Duodenal mucosa (tissue), 2 donors: ENCODE measurements around the gene NKX2-3.

Experiments used
- H3K27ac ChIP-seq: one replicate; pipeline ENCODE4 v1.7.0; 2013; ENCODE audit warnings: low read depth, low read length
- H3K27me3 ChIP-seq, 2 donors: one replicate each; pipeline ENCODE4 v1.7.0; 2013; ENCODE audit warnings: low read length in 2 of 2, control low read depth in 1 of 2; ENCODE audit not compliant: insufficient read depth in 2 of 2, control insufficient read depth in 1 of 2
- H3K36me3 ChIP-seq, 2 donors: one replicate each; pipeline ENCODE4 v1.7.0; 2013; ENCODE audit warnings: low read length in 2 of 2, control low read depth in 1 of 2; ENCODE audit not compliant: insufficient read depth in 2 of 2, control insufficient read depth in 1 of 2
- H3K4me1 ChIP-seq, 2 donors: one replicate each; pipeline ENCODE4 v1.7.0; 2013; ENCODE audit warnings: low read length in 2 of 2, control low read depth in 1 of 2; ENCODE audit not compliant: insufficient read depth in 2 of 2, control insufficient read depth in 1 of 2
- H3K4me3 ChIP-seq, 2 donors: one replicate each; pipeline ENCODE4 v1.7.0; 2013; ENCODE audit warnings: low read length in 2 of 2, low read depth in 1 of 2
- H3K9ac ChIP-seq, 2 donors: one replicate each; pipeline ENCODE4 v1.7.0; 2013; ENCODE audit warnings: low read length in 2 of 2, low read depth in 1 of 2
- H3K9me3 ChIP-seq, 2 donors: one replicate each; pipeline ENCODE4 v1.7.0; 2013; ENCODE audit warnings: low read length in 2 of 2, control low read depth in 1 of 2; ENCODE audit not compliant: control insufficient read depth in 1 of 2

Gene NKX2-3

DNA sequence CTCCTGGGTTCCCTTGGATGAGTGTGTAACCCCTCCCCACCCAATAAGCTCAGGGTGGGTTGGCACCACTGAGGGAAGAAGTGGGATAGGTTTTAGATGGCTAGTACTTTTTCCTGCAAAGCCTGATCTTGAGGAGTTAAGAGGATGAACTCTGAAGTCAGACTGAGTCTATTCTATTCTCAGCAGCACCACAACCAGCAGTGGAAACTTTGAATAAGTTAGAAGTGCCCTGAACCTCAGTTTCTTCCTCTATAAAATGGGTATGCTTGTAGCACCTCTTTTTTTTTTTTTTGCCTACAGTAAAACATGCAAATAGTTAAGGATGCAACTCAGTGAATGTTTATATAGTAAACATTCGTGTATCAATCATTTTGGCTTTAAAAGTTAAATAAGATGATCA lies 7.1 kb downstream of the NKX2-3 start:
- Histone ChIP-seq H3K4me1 (peaks cover 10 to 22% of the 10 kb centered on the region in 2 donors), H3K36me3 (no peaks in the 10 kb centered on the region), H3K9ac (no peak overlapping the region), H3K27ac (no peak overlapping the region), H3K27me3 (peaks cover 63 to 73% of the 10 kb centered on the region in 2 donors), H3K4me3 (no peak overlapping the region), H3K9me3 (no peaks in the 10 kb centered on the region)

DNA sequence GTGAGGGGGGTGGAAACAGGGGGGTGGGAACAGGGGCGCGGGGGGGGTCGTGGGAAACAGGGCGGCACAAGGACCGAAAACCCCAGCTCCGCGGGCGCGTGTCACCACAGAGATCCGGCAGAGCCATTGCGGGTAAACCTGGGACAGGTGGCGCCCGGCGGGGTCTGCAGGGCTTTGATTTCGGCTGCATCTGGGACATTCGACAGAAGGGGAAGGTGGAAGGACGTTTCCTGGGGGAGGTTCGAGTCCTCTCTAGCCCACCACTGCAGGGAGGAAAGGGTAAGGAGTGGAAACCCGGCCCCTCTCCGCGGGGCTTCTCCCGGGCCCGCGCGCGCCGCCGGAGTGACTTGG lies 7.5 kb downstream of the NKX2-3 start:
- H3K9me3 ChIP-seq = no peaks in the 10 kb centered on the region
- H3K4me1 ChIP-seq = peaks cover 10 to 19% of the 10 kb centered on the region in 2 donors
- no peak overlapping the region for H3K27ac ChIP-seq
- peaks cover 61 to 73% of the 10 kb centered on the region in 2 donors for H3K27me3 ChIP-seq
- H3K4me3 ChIP-seq = peak overlapping the region in 1 of 2 donors; percentile 50
- no peaks in the 10 kb centered on the region for H3K36me3 ChIP-seq
- H3K9ac ChIP-seq = no peak overlapping the region

DNA sequence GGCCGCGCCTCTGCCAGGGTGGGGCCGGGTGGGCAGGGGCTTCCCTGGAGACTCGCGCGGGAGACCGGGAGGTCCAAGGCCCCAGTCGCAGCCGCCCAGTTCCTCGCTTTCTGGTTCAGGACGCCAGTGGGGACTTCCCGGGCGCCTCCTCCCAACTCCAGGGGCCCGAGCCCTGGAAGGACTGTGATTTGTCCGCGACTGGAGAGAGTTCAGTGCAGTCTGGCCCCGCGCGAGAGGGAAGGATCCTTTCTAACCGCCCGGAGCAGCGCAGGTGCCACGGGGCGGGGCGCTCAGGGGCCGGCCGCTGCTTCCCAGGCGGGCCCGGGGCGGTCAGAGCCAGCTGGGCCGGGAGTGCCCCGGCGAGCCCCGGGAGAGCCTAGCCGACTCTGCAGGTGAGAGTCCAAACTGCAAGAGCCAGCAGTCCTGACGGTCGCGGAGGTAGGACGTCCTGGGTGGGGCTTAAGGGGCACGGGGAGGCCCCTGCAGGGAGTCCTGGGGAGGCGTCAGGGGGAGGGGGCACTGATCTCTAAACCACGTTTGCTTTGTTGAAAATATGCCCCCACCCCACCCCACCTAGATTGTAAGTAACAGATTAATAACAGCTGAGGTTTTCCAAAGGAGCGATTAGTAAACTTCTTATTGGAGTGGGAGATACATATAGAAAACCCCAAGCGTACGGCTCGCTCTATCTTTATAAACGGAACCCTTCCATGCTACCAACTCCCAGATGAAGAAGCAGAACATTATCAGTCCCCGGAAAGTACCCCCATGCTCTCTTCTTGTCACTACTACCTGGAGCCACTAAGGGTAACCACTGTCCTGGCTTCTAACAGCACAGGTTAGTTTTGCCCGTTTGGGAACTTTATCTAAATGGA lies 8.2 kb downstream of the NKX2-3 start:
- Histone ChIP-seq H3K4me1 (peaks cover 7 to 15% of the 10 kb centered on the region in 2 donors), H3K27ac (no peak overlapping the region), H3K9me3 (no peaks in the 10 kb centered on the region), H3K36me3 (no peaks in the 10 kb centered on the region), H3K9ac (no peak overlapping the region), H3K4me3 (peak overlapping the region in 1 of 2 donors; percentile 50), H3K27me3 (peaks cover 57 to 73% of the 10 kb centered on the region in 2 donors)

- peaks cover 35 to 52% of the 10 kb centered on the region in 2 donors for H3K27me3 ChIP-seq
These were observed 11.6 kb downstream of the NKX2-3 start for GRCh38 chr10:99544322-99544721.

DNA sequence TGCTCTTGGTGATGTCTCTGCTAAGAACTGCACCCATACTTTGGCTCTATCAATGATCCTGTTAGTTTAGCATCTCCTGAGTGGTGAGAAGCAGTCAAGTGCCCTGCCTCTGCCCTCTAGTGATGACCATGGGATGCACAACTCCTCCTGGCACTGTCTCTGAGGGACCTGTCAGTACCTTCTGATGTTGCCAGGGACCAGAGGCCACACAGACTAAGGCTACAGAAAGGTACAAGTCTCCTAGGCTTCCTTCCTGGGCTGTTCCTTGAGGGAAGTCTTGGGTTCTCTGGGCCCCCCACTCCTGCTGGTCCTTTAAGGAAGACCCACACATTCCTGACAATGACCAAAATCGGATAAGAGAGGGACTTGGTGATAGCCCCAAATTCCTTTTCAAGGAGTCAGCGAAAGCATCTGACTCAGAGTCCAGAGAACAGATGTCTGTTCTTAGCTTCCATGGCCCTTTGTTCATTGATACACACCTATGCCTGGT lies 15.3 kb downstream of the NKX2-3 start:
- no peaks in the 10 kb centered on the region for H3K36me3 ChIP-seq
- peaks cover 23 to 39% of the 10 kb centered on the region in 2 donors for H3K27me3 ChIP-seq
- H3K9me3 ChIP-seq = no peaks in the 10 kb centered on the region
- no peak overlapping the region for H3K27ac ChIP-seq
- H3K9ac ChIP-seq = no peak overlapping the region
- no peaks in the 10 kb centered on the region for H3K4me1 ChIP-seq
- no peak overlapping the region for H3K4me3 ChIP-seq

More at GRCh38 chr10:99544322-99544721, 11.6 kb downstream of the NKX2-3 start:
- H3K9ac ChIP-seq = no peak overlapping the region
- no peaks in the 10 kb centered on the region for H3K9me3 ChIP-seq
- H3K4me1 ChIP-seq = peaks cover 5% of the 10 kb centered on the region in 2 donors
- no peak overlapping the region for H3K4me3 ChIP-seq
- H3K36me3 ChIP-seq = no peaks in the 10 kb centered on the region
- no peak overlapping the region for H3K27ac ChIP-seq

GRCh38 chr10:99551158-99551557 lies 18.4 kb downstream of the NKX2-3 start:
- Histone ChIP-seq H3K27ac (peak overlapping the region; percentile 43), H3K9ac (no peak overlapping the region), H3K4me1 (no peaks in the 10 kb centered on the region), H3K27me3 (peaks cover 19 to 30% of the 10 kb centered on the region in 2 donors), H3K9me3 (no peaks in the 10 kb centered on the region), H3K36me3 (no peaks in the 10 kb centered on the region), H3K4me3 (no peak overlapping the region)

- no peaks in the 10 kb centered on the region for H3K36me3 ChIP-seq
- no peaks in the 10 kb centered on the region for H3K9me3 ChIP-seq
- no peaks in the 10 kb centered on the region for H3K4me1 ChIP-seq
- no peak overlapping the region for H3K9ac ChIP-seq
- H3K27ac ChIP-seq = peak overlapping the region; percentile 43
- H3K27me3 ChIP-seq = peaks cover 19 to 30% of the 10 kb centered on the region in 2 donors
- no peak overlapping the region for H3K4me3 ChIP-seq
These were observed 18.9 kb downstream of the NKX2-3 start for GRCh38 chr10:99551616-99552015.

GRCh38 chr10:99555371-99555770 lies 22.6 kb downstream of the NKX2-3 start:
- Histone ChIP-seq H3K4me3 (no peak overlapping the region), H3K4me1 (no peaks in the 10 kb centered on the region), H3K27ac (no peak overlapping the region), H3K27me3 (peaks cover 13 to 26% of the 10 kb centered on the region in 2 donors), H3K36me3 (no peaks in the 10 kb centered on the region), H3K9ac (no peak overlapping the region), H3K9me3 (no peaks in the 10 kb centered on the region)

DNA sequence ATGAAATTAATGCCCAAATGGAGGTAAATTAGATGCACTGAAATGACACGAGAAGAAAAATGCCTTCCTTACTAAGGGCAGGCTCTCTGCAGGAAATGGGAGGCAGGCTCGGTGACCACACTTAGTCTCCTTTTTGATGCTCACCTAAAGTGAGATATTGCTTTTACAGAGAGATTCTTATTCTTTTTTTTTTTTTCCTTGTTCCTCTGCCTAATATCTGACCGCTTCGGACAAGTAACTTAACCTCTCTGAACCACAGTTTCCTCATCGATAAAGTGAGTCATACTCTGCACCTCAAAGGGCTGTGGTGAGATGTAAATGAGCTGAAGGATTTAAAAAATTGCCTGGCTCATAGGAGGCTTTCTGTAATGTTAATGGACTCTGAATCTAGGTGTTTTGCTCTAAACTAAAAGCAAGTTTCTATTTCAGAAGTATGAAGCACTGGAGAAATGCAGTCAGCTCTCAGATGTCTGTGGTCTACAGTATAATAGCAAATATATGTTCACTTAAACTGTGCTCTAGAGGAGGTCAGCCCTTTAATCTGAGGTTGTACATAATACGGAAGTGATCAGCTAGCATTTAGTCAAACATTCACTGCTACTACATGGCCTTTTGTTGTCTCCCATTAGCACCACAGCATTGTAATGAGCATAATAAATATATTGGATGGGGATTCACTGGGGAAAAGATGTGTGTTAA lies 23.2 kb downstream of the NKX2-3 start:
- peaks cover 9 to 23% of the 10 kb centered on the region in 2 donors for H3K27me3 ChIP-seq

DNA sequence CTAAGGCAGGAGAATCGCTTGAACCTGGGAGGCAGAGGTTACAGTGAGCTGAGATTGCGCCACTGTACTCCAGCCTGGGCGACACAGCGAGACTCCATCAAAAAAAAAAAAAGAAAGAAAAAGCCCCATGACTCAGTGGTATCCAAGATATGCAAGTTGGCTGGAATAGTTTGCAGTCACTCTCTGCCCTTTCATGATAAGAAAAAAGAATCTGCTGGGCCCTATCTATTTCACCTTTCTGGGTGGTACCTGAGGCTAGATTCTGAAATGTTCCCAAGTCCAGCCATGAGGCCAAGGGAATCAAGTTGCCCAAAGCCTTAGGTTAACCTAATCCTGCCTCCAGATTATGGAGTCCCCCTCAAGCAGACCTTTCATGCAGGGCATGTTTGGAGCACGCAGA lies 24.3 kb downstream of the NKX2-3 start:
- no peaks in the 10 kb centered on the region for H3K4me1 ChIP-seq
- H3K9ac ChIP-seq = no peak overlapping the region
- no peak overlapping the region for H3K27ac ChIP-seq
- no peak overlapping the region for H3K4me3 ChIP-seq
- no peaks in the 10 kb centered on the region for H3K36me3 ChIP-seq
- peaks cover 6 to 14% of the 10 kb centered on the region in 2 donors for H3K27me3 ChIP-seq
- no peaks in the 10 kb centered on the region for H3K9me3 ChIP-seq

More for the DNA sequence above, 23.2 kb downstream of the NKX2-3 start:
- Histone ChIP-seq H3K27ac (no peak overlapping the region), H3K4me1 (no peaks in the 10 kb centered on the region), H3K9ac (no peak overlapping the region), H3K4me3 (no peak overlapping the region), H3K36me3 (no peaks in the 10 kb centered on the region), H3K9me3 (no peaks in the 10 kb centered on the region)
